ENCODE data around the gene OR5M3. TPM values are rescaled to one million over a fixed set of nuclear protein-coding genes. Genes with fewer than 3 reads are reported as not detected.

Gene OR5M3
- total and polyA plus RNA-seq, 9 of the 15 experiments (the other 6 are each of a cell fraction or from before 2014, with no cell fraction given): not detected

GRCh38 chr11:56486801-56487200 lies 13.6 kb upstream of the OR5M3 start:
- Histone ChIP-seq H3K9me1 (ENCODE audit: control insufficient read depth, insufficient read depth, low read length) (no peaks in the 10 kb centered on the region), H3K4me3 (no peak overlapping the region), H2AFZ (ENCODE audit: low read depth, low read length) (no peak overlapping the region), H3K9me3 (replicated peaks; ENCODE audit: control insufficient read depth, insufficient read depth, low read depth, low read length) (no peaks in the 10 kb centered on the region; the same call in none of the 2 replicates), H3K4me1 (replicated peaks in 1 of 2; ENCODE audit: control insufficient read depth in 2 of 2, insufficient read depth in 2 of 2, low read length in 2 of 2) (no peaks in the 10 kb centered on the region), H3K79me2 (ENCODE audit: control insufficient read depth, insufficient read depth, low read length) (no peaks in the 10 kb centered on the region), H3K27me3 (ENCODE audit: control insufficient read depth in 2 of 2, insufficient read depth in 2 of 2, low read length in 2 of 2) (no peaks in the 10 kb centered on the region), H3K36me3 (ENCODE audit: control insufficient read depth, insufficient read depth, low read length) (no peaks in the 10 kb centered on the region), H4K20me1 (replicated peaks; ENCODE audit: control insufficient read depth, insufficient read depth, low read length) (no peaks in the 10 kb centered on the region), H3K4me2 (ENCODE audit: insufficient read depth, low read length) (no peak overlapping the region), H3K27ac (ENCODE audit: extremely low read depth, low read depth, low read length) (no peak overlapping the region), H3K9ac (ENCODE audit: insufficient read depth in 1 of 2, low read depth in 2 of 2, low read length in 2 of 2) (no peak overlapping the region)
- in situ Hi-C loops (cut with MboI): no loop called here
- CTCF ChIA-PET (ENCODE audit: low intra/inter-chr PET ratio): no interaction called here
- no peak for DNase-seq (ENCODE audit: extremely low read depth in 1 of 4, low spot score in 3 of 4)
- intact Hi-C loops (cut with micrococcal nuclease): no loop called here
- WGBS (ENCODE audit: insufficient coverage, low coverage, missing lambda C conversion rate): 0% methylated on average over 3 of the region's 3 CpGs
- POLR2A ChIA-PET: no interaction called here
- FAIRE-seq: no peak
- no peak for ATAC-seq
- BruUV-seq (replicated peaks): no TSS peak
- no peak for TF ChIP-seq HIVEP1 (CRISPR knock-in tag; IDR thresholded peaks at IDR 0.05)
- TF ChIP-seq NONO (IDR thresholded peaks at IDR 0.05; ENCODE audit: low read depth in 2 of 2, low read length in 1 of 2): no peak
- TF ChIP-seq DNMT1 (IDR thresholded peaks at IDR 0.05): no peak
- no peak for TF ChIP-seq ZNF507 (tag; conservative IDR thresholded peaks at IDR 0.05)
- TF ChIP-seq NCOA2 (IDR thresholded peaks at IDR 0.05; ENCODE audit: partially characterized antibody in 2 of 2): no peak
- TF ChIP-seq, protein P1, sequence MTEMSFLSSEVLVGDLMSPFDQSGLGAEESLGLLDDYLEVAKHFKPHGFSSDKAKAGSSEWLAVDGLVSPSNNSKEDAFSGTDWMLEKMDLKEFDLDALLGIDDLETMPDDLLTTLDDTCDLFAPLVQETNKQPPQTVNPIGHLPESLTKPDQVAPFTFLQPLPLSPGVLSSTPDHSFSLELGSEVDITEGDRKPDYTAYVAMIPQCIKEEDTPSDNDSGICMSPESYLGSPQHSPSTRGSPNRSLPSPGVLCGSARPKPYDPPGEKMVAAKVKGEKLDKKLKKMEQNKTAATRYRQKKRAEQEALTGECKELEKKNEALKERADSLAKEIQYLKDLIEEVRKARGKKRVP (CRISPR knock-in tag; IDR thresholded peaks at IDR 0.05): no peak
- no peak for TF ChIP-seq FOXK1 (CRISPR knock-in tag; IDR thresholded peaks at IDR 0.05; ENCODE audit: borderline replicate concordance)
- no peak for TF ChIP-seq ZFP36 (IDR thresholded peaks at IDR 0.05; ENCODE audit: low read depth, low read length, partially characterized antibody)
- no peak for TF ChIP-seq FOS (IDR thresholded peaks at IDR 0.05; ENCODE audit: extremely low read depth, insufficient read length)
- no peak for TF ChIP-seq JUNB (CRISPR knock-in tag; conservative IDR thresholded peaks at IDR 0.05)
- no peak for TF ChIP-seq E2F4 (CRISPR knock-in tag; IDR thresholded peaks at IDR 0.05; ENCODE audit: low read depth)
- no peak for TF ChIP-seq ZNF134 (CRISPR knock-in tag; conservative IDR thresholded peaks at IDR 0.05)
- no peak for TF ChIP-seq GATAD2B (IDR thresholded peaks at IDR 0.05; ENCODE audit: borderline replicate concordance)
- no peak for TF ChIP-seq HEY1 (CRISPR knock-in tag; IDR thresholded peaks at IDR 0.05; ENCODE audit: borderline replicate concordance)
- TF ChIP-seq, protein P2, sequence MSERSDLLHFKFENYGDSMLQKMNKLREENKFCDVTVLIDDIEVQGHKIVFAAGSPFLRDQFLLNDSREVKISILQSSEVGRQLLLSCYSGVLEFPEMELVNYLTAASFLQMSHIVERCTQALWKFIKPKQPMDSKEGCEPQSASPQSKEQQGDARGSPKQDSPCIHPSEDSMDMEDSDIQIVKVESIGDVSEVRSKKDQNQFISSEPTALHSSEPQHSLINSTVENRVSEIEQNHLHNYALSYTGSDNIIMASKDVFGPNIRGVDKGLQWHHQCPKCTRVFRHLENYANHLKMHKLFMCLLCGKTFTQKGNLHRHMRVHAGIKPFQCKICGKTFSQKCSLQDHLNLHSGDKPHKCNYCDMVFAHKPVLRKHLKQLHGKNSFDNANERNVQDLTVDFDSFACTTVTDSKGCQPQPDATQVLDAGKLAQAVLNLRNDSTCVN (CRISPR knock-in tag; IDR thresholded peaks at IDR 0.05): no peak
- TF ChIP-seq, protein P3, sequence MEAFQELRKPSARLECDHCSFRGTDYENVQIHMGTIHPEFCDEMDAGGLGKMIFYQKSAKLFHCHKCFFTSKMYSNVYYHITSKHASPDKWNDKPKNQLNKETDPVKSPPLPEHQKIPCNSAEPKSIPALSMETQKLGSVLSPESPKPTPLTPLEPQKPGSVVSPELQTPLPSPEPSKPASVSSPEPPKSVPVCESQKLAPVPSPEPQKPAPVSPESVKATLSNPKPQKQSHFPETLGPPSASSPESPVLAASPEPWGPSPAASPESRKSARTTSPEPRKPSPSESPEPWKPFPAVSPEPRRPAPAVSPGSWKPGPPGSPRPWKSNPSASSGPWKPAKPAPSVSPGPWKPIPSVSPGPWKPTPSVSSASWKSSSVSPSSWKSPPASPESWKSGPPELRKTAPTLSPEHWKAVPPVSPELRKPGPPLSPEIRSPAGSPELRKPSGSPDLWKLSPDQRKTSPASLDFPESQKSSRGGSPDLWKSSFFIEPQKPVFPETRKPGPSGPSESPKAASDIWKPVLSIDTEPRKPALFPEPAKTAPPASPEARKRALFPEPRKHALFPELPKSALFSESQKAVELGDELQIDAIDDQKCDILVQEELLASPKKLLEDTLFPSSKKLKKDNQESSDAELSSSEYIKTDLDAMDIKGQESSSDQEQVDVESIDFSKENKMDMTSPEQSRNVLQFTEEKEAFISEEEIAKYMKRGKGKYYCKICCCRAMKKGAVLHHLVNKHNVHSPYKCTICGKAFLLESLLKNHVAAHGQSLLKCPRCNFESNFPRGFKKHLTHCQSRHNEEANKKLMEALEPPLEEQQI (IDR thresholded peaks at IDR 0.05): no peak
- TF ChIP-seq, protein P4, sequence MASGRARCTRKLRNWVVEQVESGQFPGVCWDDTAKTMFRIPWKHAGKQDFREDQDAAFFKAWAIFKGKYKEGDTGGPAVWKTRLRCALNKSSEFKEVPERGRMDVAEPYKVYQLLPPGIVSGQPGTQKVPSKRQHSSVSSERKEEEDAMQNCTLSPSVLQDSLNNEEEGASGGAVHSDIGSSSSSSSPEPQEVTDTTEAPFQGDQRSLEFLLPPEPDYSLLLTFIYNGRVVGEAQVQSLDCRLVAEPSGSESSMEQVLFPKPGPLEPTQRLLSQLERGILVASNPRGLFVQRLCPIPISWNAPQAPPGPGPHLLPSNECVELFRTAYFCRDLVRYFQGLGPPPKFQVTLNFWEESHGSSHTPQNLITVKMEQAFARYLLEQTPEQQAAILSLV (tag; IDR thresholded peaks at IDR 0.05): no peak
- TF ChIP-seq GTF2A2 (tag; IDR thresholded peaks at IDR 0.05): no peak

All from K562 (cell line).